HG03196 (cell line): Measurements from ENCODE around the gene GARS1.
"Not testable (repeated sequence)": the region's sequence is repeated elsewhere in the genome, so short reads cannot be mapped to it uniquely, and the experiment has no call there.

Experiments used
- ATAC-seq: cut with Tn5 transposase; IDR thresholded peaks from one replicate; pipeline ENCODE4 v1.9.1; 2021; ENCODE audit not compliant: unreplicated experiment

Gene GARS1

DNA sequence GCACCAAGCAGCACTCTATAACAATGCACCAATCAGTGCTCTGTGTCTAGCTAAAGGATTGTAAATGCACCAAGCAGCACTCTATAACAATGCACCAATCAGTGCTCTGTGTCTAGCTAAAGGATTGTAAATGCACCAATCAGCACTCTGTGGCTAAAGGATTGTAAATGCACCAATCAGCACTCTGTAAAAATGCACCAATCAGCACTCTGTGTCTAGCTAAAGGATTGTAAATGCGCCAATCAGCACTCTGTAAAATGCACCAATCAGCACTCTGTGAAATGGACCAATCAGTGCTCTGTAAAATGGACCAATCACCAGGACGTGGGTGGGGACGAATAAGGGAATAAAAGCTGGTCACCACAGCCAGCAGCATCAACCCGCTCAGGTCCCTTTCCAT, 24.4 kb upstream of the GARS1 start:
- not testable (repeated sequence) for ATAC-seq

- ATAC-seq, result no peak
Measured at GRCh38 chr7:30572212-30572841, 22.4 kb upstream of the GARS1 start.

GRCh38 chr7:30575910-30576309, 18.8 kb upstream of the GARS1 start:
- no peak for ATAC-seq

DNA sequence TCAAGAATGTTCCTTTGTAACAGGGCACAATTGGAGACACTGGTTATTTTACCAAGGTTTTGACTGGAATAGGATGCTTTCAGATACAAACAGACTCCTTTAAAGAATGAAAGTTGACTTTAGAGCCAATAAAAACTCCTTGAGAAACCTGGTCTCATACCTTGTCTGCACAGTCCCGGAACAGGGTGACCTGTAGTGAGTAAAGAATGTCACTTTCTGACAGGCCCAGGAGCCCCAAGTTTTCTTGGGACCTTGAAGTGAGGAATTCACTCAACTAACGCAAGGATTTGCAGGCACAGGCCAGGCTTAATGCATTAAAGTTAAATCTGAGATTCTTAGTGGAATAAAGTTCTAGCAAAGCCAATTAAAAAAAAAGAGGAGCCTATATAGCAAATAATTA, 11.5 kb upstream of the GARS1 start:
- ATAC-seq, result no peak

DNA sequence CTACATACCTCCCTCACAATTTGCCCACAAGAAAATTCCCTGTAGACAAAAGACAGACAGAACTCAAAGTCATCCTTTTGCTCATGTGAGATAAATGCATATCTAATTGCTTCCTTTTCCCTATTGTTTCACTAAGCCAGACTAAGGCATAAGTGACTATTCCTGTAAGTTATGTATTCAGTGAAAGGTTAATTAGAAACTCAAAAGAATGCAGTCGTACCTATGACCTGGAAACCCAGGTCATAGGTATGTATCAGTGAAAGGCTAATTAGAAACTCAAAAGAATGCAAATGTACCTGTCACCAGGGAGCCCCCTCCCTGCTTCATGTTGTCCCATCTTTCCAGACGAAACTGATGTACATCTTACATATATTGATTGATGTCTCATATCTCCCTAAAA, 10.3 kb upstream of the GARS1 start:
- ATAC-seq, result no peak

DNA sequence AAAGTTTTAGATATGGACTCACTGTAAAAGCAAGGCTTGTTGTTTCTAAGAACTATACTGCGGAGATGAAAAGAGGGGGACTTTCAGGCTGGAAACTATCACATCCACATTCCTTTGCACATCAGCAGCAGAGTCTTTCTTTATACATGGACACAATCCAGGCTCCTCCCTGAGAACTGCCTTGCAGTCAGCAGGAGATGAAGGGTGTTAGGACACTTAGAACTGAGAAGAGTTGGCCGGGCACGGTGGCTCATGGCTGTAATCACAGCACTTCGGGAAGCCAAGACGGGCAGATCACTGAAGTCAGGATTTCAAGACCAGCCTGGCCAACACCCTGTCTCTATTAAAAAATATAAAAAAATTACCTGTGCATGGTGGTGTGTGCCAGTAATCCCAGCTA, 9.7 kb upstream of the GARS1 start:
- no peak for ATAC-seq

- no peak for ATAC-seq
Measured at GRCh38 chr7:30585675-30586074, 9.0 kb upstream of the GARS1 start.

GRCh38 chr7:30587547-30587946, 7.1 kb upstream of the GARS1 start:
- ATAC-seq, result not testable (repeated sequence)

DNA sequence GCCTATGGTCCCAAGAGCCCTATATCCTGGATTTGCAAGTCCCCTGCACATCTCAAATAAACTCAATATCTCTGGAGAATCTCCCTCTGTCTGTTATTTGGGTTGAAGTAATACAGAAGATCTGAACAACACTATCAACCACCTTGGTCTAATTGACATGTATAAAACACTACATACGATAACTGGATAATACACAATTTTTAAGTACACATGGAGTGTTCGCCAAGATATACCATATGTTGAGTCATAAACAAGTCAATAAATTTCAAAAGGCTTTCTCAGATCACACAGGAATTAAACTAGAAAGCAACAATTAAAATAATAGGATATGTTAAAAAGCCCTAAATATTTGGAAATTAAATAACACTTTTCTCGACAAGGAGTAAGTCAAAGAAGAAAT, 5.6 kb upstream of the GARS1 start:
- no peak for ATAC-seq

DNA sequence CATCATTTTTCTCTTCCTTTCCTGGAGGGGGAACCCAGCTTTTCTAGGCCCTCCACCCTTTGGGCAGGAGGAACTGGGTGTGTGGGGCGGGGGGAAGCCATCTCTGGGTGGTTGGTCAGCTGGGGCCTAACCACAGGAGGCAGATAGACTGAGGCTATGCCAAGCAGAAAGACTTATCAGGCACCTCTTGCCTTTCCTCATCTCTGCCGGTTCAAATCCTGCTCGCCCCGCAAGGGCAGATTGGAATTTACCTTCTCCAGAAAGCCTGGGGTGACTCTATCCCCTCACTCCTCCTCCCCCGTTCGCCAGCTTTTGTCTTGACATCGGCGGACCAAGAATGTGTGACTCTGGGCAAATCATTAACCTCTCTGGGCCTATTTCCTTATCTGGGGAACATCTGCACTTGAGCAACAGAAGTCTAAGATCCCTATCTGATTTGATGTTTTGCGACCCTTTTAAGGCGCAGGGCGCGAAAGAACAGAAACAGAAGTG, 584 bp upstream of the GARS1 start:
- ATAC-seq, result peak; percentile 40

DNA sequence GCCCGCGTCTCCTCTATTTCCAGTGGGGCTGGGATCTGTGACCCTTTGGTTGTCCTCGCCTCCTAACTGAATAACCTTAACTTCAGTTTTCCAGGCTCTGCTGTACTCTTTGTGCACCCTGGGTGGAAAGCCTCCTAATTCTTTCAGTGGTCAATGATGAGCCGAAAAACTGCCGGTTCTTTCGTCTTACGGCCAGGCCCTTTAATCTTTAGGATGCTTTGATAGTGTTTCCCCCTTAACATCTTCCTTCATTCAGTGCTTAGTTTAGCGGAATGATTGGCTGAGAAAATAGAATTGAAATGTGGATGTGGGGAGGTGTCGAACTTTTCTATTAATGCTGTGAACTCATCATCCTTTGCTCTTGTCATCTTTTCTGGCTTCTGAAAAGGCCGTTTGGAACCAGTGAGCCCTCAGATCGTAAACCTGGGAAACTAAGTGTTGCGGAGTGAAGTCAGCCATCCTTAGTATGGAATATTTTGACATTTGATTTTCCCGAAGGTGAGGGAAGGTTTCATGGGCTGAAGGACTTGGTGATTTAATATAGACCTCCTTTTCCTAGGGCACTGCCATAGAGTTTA, 847 bp downstream of the GARS1 start:
- no peak for ATAC-seq

GRCh38 chr7:30596014-30596641, 1.4 kb downstream of the GARS1 start:
- ATAC-seq, result no peak

GRCh38 chr7:30596721-30597120, 2.0 kb downstream of the GARS1 start:
- ATAC-seq, result no peak

DNA sequence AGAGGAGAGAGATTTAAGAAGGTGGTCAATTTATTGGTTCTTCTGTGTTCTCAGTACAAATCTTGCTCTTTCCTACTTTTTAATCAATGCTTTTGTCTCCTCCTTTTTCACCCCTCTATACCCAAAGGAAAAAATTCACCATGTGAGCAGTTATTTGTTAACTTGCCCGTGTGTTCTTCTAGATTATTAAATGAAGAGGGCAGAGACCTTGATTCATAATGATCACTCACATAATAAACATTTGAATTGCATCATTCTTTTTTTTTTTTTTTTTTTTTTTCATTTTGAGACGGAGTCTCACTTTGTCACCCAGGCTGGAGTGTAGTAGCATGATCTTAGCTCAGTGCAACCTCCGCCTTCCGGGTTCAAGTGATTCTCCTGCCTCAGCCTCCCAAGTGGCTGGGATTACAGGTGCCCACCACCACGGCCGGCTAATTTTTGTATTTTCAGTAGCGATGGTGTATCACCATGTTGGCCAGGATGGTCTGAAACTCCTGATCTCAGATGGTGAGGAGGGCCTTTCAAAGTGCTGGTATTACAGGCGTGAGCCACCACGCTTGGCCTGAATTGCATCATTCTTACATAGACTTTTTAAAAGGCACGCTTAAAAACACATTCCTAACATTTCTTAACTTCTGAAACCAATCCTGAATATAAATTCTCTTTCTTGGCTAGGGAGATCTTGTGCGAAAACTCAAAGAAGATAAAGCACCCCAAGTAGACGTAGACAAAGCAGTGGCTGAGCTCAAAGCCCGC, 3.6 kb downstream of the GARS1 start:
- no peak for ATAC-seq

GRCh38 chr7:30604901-30605300, 10.2 kb downstream of the GARS1 start:
- no peak for ATAC-seq

DNA sequence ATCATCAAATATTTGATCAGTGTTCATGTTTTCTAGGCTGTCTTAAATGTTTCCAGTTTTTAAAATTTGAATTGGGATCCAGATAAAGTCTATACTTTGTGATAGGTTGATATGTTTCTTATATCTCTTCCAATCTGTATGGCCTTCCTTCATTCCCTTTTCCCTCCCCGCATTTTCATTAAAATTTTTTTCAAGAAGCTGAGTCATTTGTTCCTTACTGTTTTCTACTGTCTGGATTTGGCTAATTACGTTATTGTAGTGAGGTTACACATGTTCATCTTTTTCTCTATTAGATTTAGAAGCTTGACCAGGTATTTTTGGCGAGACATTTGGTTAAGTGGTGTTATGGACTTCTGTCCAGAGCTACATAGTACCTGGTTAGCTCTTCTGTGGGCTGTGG, 11.2 kb downstream of the GARS1 start:
- ATAC-seq, result no peak

DNA sequence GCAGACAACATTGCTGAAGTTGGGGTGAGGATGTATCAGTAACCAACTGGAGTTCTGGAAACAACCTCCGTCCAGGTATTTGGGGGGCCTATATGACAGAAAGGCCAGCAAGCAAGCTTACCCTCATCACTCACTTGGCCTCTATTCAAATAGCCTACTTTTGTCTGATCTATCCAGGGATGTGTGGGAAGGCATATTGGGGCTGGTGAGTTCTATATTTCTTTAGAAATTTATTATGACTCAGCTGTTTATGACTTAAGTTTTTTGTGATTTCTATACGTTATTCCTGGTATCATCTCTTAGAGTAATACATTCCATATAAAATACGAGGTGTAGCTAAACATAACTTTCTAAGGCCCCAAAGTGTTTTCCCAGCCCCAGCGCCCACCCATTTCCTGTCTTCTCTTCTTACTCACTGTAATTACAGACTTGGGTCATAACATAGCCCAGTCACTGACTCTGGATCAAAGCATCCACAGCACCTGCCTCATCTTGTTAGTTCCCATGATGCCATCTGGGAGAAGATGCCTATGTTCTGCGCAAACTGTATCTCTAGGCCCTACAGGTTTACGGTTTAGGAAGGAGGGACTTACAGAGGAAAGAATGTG, 18.1 kb downstream of the GARS1 start:
- ATAC-seq, result no peak

DNA sequence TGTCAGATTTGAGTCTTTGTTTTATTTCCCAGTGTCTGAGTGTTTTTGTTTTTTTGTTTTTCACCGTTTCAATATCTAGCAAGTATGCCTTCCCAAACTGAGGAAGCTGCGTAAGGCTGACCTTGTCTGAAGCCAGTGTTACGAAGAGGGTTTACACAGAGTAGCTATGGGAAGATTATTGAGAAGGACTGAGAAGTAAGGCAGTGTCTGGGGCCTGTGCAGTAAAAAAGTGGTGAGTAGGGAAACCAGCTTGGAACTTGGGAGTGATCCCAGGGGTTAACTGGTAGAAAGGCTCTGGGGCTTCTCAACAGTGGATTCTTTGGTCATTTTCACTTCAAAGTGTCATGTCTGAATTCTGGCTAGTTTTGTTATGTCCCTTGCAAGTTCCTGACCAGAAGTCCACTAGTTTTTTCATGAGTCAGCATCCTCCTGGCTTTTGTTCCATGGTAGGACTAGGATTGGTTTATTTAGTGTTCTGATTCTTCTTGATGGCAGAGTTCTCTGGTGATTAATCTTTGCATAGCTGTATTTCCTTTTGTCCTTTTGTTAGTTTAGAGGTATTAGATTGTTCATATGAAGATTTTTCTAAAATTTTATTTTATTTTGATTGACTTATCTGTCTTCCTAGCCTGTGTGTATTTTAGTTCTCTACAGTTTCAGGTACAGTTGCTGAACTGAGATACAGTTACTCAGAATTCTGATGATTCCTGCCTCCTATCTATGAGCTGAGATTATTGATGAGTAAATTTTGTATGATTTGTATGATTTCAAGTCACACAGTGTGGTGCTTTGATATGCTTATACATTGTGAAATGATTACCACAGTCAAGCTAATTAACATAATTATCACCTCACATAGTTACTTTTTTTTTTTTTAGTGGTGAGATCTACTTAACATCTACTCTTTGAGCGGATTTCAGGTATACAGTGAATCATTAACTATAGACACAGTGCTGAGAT, 19.0 kb downstream of the GARS1 start:
- ATAC-seq, result no peak

DNA sequence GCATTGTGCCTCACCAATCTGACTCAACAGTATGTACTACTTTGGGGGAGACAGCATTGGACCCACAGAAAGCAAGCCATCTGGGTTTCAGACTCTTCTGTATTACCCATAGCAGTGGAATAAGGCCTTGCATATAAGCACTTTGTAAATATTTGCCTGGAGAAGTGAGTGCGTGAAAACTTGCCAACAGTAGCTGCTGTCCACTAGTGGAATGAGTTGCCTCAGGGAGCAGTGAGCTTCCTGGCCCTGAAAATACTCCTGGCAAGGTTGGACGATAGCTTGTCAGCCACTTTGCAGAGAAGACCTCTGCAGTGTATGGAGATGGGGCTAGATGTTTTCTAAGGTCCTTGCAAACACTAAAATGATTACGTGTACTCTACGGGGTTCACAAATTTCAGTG, 21.6 kb downstream of the GARS1 start:
- ATAC-seq, result no peak

DNA sequence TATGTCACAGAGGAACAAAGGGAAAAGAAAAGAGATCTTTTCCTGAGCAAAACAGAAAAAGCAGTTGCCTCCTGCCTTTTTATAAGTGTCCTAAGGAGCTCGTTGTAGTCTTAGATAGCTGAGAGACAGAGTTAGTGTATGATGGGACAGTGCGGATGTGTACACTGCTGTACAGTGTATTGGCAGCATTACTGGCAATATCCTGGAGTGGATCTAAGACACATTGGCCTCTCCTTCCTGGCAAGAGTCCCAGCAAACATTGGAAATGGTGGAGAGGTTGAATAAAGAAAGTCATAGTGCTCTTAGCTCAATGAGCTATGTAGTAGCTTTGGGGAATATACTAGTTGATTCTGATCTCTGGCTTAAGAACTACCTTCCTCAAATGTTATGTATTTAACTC, 22.7 kb downstream of the GARS1 start:
- ATAC-seq, result no peak
